ENCODE results near the gene CFAP46.
"Not testable (repeated sequence)": the region's sequence is repeated elsewhere in the genome, so short reads cannot be mapped to it uniquely, and the experiment has no call there.

Gene CFAP46

DNA sequence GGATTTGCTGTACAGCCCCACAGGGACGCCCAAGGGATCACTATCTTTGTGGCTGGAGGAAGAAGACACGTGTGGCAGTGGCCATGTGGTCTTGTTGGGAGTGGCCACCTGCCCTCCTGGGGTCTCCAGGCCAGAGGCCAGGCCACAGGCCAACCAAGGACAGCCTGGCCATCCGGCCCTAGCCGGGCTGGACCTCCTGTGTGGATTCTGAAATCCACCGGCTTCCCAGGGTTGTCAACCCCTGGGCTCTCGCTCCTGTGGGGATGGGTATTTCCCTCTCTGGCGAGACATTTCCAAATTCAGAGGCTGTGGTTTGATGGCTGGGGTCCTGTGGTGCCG is 31.5 kb upstream of the CFAP46 start:
- DNase-seq: no peak
- no peaks in the 10 kb centered on the region for H3K9me3 Mint-ChIP-seq
- H3K27ac Mint-ChIP-seq: no peak overlapping the region
- no peaks in the 10 kb centered on the region for H3K4me1 Mint-ChIP-seq (ENCODE audit: low read depth)
- H3K27me3 Mint-ChIP-seq: peaks cover 43% of the 10 kb centered on the region
- H3K4me3 Mint-ChIP-seq: no peak overlapping the region
- no peaks in the 10 kb centered on the region for H3K36me3 Mint-ChIP-seq (ENCODE audit: low read depth)

DNA sequence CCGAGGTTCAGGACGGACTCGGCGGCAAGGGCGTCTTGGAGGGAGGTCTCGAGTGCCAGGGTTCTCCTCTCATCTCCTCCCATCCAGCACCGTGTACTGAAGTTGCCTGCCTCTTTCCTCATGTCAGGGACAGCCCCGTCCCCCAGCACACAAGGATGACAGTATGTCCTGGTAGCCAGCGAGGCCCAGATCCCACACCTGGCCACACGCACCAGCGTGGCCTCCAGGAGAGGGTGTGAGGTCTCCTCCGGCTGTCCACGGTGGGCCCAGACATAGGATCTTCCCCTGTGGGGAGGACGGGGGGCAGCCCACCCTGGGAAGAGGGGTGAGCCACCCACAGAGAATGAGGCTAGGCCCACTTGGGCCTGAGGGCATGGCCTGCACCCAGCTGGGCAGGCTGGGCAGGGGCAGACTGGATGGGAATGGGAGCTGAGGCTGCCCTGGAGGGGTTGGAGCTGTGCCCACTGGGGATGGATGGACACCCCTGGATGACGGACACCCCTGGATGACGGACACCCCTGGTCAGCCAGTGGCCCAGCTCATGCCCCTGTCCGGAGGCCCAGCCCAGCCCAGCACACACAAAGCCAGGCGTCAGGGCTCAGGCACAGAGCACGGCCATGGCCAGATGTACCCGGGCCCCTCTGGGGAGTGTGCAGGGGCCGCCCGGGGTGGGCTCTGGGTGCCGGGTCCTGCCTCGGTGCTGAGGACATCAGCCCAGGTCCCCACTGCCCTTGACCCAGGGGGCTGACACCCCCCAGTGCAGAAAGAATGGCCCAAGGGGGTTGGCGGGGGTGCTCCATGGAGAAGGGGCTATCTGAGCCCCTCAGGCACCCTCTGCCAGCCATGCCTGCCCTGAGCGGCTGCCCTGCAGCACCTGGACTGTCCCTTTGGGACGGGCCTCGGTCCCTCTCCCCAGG is 30.9 kb upstream of the CFAP46 start:
- Mint-ChIP-seq H3K4me1 (ENCODE audit: low read depth) (no peaks in the 10 kb centered on the region), H3K36me3 (ENCODE audit: low read depth) (no peaks in the 10 kb centered on the region), H3K27me3 (peaks cover 45% of the 10 kb centered on the region), H3K9me3 (no peaks in the 10 kb centered on the region), H3K27ac (no peak overlapping the region), H3K4me3 (no peak overlapping the region)
- no peak for DNase-seq

DNA sequence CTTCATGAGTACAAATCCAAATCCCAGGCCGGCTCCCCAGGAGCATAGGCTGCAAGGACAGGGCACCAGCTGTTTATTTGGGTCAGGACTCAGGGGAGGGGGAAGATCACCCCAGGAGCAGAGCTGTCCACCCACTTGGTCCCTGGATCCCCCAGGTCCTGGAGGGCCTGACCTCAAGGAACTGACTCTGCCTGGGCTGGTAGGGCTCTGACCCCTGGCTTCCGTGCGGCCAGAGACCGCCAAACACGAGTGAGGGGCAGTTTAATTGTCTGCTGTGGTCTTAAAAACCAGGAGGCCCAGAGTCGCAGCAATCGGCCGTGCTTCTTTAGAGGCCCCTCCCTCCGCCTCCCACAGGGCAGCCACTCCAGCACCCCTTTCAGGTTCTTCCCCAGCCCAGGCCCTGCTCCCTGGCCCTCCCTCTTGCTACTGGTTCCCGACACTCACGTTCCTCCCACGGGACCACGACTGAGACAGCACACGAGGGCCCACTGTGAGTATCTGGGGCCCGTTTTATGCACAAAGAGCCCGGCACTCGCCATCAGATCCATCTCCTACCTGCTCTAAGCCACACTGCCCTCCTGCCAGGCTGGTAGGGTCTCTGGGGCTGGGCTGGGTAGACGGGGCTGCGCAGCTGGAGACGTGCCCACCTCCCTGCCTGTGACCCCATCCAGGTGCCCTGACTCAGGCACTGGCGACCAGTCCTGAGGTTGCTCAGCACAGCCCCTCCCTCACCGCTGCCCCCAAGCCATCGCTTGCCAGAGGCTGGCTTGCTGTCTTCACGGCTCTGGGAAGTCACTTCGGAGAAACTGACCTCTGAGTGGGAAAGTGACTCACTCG is 30.0 kb upstream of the CFAP46 start:
- Mint-ChIP-seq H3K27me3 (peaks cover 50% of the 10 kb centered on the region), H3K9me3 (no peaks in the 10 kb centered on the region), H3K4me3 (no peak overlapping the region), H3K27ac (no peak overlapping the region), H3K36me3 (ENCODE audit: low read depth) (no peaks in the 10 kb centered on the region), H3K4me1 (ENCODE audit: low read depth) (no peaks in the 10 kb centered on the region)
- peak; percentile 11 for DNase-seq

DNA sequence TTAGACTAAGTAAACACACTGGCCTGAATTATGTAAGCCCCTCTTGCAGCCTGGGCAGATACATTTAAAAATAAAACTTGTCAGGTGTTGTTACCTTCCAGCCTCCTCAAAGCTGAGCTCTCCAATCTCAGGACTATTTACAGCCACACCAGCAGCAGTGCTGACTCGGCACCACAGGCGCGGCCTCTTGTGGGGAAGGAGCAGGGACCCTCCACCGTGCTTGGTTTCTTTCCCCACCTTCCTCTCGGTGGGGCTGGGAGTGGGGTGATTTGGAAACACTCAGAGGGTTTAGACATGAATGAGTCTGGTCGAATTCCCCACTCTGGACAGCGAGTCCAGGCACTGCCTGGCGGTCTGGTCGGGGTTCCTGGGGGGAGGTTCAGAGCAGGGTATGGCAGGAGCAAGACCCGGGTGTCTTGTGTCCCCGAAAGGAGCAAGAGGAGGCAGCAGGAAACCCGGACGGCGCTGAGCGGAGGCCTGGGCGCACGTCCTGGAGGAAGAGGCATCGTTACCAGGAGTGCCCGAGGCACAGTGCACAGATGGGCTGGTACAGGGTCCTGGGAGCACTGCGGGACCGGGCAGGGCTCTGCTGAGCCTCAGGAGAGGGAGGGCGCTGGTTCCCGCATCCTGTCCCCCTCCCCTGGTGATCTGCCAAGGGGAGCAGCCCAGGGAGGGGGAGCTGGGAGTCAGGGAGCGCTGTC is 29.2 kb upstream of the CFAP46 start:
- Mint-ChIP-seq H3K4me1 (ENCODE audit: low read depth) (no peaks in the 10 kb centered on the region), H3K27ac (no peak overlapping the region), H3K27me3 (peaks cover 50% of the 10 kb centered on the region), H3K9me3 (no peaks in the 10 kb centered on the region), H3K4me3 (no peak overlapping the region), H3K36me3 (ENCODE audit: low read depth) (no peaks in the 10 kb centered on the region)
- DNase-seq: peak; percentile 11

DNA sequence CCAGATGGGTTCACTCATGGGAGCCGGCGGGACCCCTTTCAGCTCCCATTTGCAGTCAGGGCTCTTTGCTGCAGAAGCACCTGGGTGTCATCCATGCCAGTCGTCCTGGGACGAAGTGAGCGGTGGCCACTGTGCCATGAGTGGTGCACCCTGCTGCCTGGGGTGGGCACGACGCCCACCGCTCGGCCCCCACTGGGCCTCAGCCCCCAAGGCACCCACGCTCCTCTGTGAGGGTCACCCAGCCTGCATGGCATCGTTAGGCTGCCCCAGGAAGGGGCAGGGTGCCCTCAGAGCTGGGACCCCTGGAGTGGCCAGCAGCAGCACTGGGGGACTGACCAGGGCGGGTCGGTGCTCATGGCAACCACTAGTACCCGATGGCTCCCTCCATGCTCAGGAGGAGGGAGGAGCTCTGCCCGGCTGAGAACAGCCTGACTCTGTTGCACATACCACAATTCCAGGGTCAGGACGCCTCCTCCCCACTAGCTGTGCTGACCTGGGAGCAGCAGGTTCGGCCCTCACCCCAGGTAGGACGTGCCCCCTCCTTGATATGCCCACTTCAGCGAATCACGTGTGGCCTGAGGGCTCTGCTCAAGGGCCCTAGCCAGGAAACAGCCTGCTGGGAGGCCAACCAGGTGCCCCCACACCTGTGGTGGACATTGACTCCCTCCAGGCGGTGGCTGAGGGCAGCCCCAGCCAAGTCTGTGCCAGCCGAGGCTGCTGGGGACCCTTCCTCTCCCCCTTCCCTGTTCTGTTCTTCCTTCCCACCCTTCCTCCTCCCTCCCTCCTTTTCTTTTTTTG is 28.5 kb upstream of the CFAP46 start:
- no peak overlapping the region for H3K4me3 Mint-ChIP-seq
- H3K27me3 Mint-ChIP-seq: peaks cover 52% of the 10 kb centered on the region
- H3K9me3 Mint-ChIP-seq: no peaks in the 10 kb centered on the region
- H3K36me3 Mint-ChIP-seq (ENCODE audit: low read depth): no peaks in the 10 kb centered on the region
- no peak overlapping the region for H3K27ac Mint-ChIP-seq
- peak; percentile 20 for DNase-seq
- no peaks in the 10 kb centered on the region for H3K4me1 Mint-ChIP-seq (ENCODE audit: low read depth)

DNA sequence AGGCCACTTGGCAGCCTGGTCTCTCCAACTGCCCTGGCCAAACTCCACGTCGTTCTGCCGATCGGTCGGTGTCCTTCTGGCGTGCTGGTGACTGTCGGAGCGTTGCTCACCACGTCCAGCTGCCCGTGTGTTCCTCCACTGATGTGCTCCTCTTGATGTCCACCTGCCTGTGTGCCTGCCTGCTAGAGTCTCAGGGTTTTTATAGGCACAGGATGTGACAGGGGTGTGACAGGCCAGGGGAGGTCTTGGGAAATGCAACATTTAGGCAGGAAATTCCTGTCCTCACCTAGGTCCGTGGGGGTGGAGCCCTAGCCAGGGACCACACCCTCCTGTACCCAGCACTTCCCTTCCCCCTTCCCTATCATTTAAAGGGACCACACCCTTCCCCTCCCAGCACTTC is 25.2 kb upstream of the CFAP46 start:
- Mint-ChIP-seq H3K4me1 (ENCODE audit: low read depth) (peaks cover 23% of the 10 kb centered on the region), H3K27ac (no peak overlapping the region), H3K4me3 (no peak overlapping the region), H3K27me3 (peaks cover 57% of the 10 kb centered on the region), H3K9me3 (no peaks in the 10 kb centered on the region), H3K36me3 (ENCODE audit: low read depth) (no peaks in the 10 kb centered on the region)
- peak; percentile 7 for DNase-seq

DNA sequence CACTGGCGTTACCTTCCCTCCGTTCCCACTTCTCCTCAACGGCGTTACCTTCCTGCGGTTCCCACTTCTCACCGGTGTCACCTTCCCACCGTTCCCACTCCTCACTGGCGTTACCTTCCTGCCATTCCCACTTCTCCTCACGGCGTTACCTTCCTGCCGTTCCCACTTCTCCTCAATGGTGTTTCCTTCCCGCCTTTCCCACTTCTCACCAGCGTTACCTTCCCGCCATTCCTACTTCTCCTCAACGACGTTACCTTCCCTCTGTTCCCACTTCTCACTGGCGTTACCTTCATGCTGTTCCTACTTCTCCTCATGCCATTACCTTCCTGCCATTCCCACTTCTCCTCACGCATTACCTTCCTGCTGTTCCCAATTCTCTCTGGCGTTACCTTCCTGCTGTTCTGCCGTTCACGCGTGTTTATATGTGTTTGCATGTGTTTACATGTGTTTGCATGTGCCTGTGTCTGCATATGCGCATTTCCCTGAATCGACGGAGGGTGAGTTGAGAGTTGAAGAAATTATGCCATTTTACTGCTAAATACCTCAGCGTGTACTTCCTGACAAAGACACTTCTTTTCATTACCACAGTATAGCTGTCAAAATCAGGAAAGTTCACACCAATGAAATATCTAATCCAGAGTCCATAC is 23.2 kb upstream of the CFAP46 start:
- peaks cover 45% of the 10 kb centered on the region for H3K27me3 Mint-ChIP-seq
- no peak overlapping the region for H3K27ac Mint-ChIP-seq
- H3K4me3 Mint-ChIP-seq: no peak overlapping the region
- H3K4me1 Mint-ChIP-seq (ENCODE audit: low read depth): peaks cover 32% of the 10 kb centered on the region
- H3K36me3 Mint-ChIP-seq (ENCODE audit: low read depth): no peaks in the 10 kb centered on the region
- no peaks in the 10 kb centered on the region for H3K9me3 Mint-ChIP-seq
- peak; percentile 16 for DNase-seq

DNA sequence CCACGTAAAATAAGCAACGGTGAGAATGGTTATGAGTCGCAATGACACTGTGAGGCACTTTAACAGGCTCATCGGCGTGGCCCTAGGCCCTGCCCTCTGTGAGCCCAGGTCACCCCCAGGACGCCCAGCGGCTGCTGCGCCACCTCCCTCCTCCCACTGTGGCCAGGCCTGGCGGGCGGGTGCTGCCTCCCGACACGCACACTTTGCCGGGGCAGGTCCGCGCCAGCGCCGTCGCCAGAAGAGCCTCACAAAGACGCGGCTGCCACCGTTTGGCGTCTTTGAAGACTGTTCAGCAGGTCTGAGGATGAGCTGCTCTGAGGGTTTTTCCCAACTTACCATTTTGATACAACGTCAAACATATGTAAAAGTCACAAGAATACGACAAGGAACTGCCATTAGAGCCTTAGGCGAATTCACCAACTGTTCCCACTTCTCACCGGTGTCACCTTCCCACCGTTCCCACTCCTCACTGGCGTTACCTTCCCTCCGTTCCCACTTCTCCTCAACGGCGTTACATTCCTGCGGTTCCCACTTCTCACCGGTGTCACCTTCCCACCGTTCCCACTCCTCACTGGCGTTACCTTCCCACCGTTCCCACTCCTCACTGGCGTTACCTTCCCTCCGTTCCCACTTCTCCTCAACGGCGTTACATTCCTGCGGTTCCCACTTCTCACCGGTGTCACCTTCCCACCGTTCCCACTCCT is 22.5 kb upstream of the CFAP46 start:
- H3K4me3 Mint-ChIP-seq; H3K9me3 Mint-ChIP-seq; H3K36me3 Mint-ChIP-seq (ENCODE audit: low read depth); H3K27ac Mint-ChIP-seq: not testable (repeated sequence)
- Mint-ChIP-seq H3K4me1 (ENCODE audit: low read depth) (peaks cover 32% of the 10 kb centered on the region), H3K27me3 (peaks cover 45% of the 10 kb centered on the region)
- DNase-seq: peak; percentile 44

DNA sequence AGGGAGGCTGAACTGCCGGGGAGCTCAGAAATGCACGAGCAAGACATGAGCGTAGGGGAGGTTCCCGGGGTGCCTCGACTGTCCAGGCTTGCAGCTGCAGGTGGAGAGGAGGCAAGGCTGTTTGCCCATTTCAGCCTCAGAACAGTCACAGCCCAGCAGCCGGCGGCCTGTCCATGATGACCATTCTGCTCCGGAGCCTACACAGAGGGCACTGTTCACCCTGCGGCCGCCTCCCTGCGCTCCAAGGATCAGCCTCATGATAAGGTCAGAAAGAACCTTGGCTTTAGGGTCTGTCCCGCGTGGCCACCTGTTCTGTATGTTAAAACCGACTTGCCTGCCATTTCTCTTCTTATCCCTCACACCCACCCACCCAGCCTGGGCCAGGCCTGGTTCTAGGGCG is 21.9 kb upstream of the CFAP46 start:
- H3K27ac Mint-ChIP-seq: no peak overlapping the region
- no peaks in the 10 kb centered on the region for H3K36me3 Mint-ChIP-seq (ENCODE audit: low read depth)
- H3K4me1 Mint-ChIP-seq (ENCODE audit: low read depth): peaks cover 32% of the 10 kb centered on the region
- peaks cover 45% of the 10 kb centered on the region for H3K27me3 Mint-ChIP-seq
- DNase-seq: peak; percentile 22
- H3K9me3 Mint-ChIP-seq: no peaks in the 10 kb centered on the region
- no peak overlapping the region for H3K4me3 Mint-ChIP-seq

DNA sequence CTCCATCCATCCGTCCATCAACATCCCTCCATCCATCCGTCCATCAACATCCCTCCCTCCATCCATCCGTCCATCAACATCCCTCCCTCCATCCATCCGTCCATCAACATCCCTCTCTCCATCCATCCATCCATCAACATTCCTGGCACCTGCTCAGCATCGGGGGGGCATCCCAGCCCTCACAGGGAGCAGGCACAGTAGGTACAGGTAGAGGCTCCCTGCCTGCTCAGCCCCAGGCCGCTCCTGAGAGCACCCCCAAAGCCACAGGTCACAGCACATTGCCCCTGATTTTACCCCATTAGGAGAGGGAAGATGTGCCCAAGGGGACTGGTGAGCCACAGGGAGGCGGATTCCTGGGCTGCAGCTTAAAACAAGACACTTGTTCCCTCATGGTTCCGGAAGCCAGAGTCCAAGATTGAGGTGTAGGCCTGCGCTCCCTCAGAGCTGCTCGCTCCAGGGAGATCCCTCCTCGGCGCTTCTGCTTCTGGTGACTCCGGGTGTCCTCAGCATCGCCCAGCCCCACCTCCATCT is 21.1 kb upstream of the CFAP46 start:
- no peak overlapping the region for H3K27ac Mint-ChIP-seq
- H3K4me1 Mint-ChIP-seq (ENCODE audit: low read depth): peaks cover 32% of the 10 kb centered on the region
- H3K9me3 Mint-ChIP-seq: no peaks in the 10 kb centered on the region
- no peak overlapping the region for H3K4me3 Mint-ChIP-seq
- peaks cover 48% of the 10 kb centered on the region for H3K27me3 Mint-ChIP-seq
- peak; percentile 29 for DNase-seq
- no peaks in the 10 kb centered on the region for H3K36me3 Mint-ChIP-seq (ENCODE audit: low read depth)

DNA sequence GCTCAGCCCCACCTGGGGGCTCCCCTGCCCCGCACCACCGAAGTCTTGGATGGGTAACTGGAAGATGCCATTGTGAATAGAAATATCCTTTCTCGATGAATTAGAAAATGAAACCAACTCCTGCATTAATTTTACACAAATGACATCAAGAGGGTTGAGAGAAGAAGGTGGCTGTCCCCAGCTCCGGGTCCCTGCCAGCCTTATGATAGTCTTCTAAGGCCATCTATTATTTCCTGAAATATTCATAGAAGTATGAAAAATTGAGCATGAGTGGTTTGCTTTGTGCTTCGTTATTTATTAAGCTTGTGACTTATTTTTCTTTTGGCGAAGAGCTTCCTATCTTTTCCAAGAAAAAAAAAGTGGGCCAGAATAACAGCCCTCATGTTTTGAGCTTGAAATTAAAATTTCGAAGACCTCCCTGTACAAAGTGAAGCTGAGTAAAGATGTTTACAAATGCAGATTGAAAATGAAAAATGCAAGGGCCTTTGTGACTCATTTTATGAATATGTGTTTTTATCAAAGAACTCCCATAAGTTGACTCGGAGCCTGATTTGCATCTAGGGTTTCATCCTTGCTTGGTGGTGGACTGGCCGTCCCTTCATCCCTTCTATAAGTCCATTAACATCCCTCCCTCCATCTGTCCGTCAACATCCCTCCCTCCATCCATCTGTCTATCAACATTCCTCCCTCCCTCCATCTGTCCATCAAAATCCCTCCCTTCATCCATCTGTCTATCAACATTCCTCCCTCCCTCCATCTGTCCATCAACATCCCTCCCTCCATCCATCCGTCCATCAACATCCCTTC is 20.5 kb upstream of the CFAP46 start:
- Mint-ChIP-seq H3K36me3 (ENCODE audit: low read depth) (no peaks in the 10 kb centered on the region), H3K9me3 (no peaks in the 10 kb centered on the region), H3K27me3 (peaks cover 45% of the 10 kb centered on the region), H3K4me1 (ENCODE audit: low read depth) (peaks cover 32% of the 10 kb centered on the region), H3K27ac (peak overlapping the region; percentile 91), H3K4me3 (peak overlapping the region; percentile 78)
- peak; percentile 22 for DNase-seq

DNA sequence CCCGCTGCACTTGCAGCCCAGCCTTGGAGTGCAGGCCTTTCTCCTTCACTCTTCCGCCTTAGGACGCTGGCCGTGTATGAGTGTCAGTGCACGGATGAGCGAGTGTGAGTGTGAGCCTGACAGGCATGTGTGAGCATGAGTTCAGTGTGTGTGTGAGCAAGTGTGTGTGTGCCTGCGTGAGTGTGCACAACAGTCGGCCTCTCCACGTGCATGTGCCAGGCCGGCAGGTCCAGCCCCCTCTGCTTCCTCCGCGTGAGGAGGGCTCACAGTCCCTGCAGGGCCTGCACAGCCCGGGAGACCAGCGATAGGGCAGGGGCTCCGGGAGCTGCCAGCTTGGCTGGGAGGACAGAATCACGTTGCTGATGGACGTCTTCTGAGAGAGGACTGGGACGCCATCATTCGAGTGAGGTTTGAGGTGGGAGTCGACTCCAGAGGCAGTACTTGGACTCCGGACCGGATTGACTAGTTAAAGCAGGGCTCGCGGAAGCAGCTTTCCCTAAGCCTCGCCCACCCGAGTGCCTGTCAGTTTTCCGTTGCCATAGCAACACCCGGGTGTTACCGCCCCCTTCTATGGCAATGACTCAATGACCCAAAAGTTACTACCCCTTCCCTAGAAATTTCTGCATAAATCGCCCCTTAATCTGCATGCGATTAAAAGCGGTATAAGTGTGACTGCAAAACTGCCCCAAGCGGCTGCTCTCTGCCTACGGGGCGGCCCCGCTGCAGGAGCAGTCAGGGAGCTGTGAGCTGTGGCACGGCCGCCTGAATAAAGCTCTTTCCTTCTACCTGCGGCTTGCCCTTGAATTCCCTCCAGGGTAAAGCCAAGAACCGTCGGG is 19.6 kb upstream of the CFAP46 start:
- H3K9me3 Mint-ChIP-seq: no peaks in the 10 kb centered on the region
- peaks cover 32% of the 10 kb centered on the region for H3K4me1 Mint-ChIP-seq (ENCODE audit: low read depth)
- H3K27ac Mint-ChIP-seq: peak overlapping the region; percentile 91
- no peaks in the 10 kb centered on the region for H3K36me3 Mint-ChIP-seq (ENCODE audit: low read depth)
- H3K27me3 Mint-ChIP-seq: peaks cover 41% of the 10 kb centered on the region
- peak; percentile 81 for DNase-seq
- H3K4me3 Mint-ChIP-seq: peak overlapping the region; percentile 78

Measured in activated T-cell treated with anti-CD3 and anti-CD28 coated beads, Interleukin-2, amount 50 U/mL, for 24 hours (primary cell).